Lower leg skin (tissue), 4 donors: ENCODE results near the gene CT45A8. TPM values are rescaled to one million over a fixed set of nuclear protein-coding genes. Genes with fewer than 3 reads are reported as not detected.

Experiments used
- total RNA-seq, 4 donors: library from RNA; depleted of rRNA; stranded (reverse); fragments of >200 nt; gene quantifications; one replicate each; pipeline ENCODE4 v1.1.0, GENCODE V29; 2016

The CT45A8 gene
- total RNA-seq, 4 donors from 2014 or later: not detected

Other genes starting within 250 kb of the CT45A8 start
- not detected for gene CT45A1, start 140.9 kb downstream of the CT45A8 start, total RNA-seq
- not detected for gene CT45A3, start 86.3 kb downstream of the CT45A8 start, total RNA-seq
- gene CT45A5, start 69.0 kb downstream of the CT45A8 start, total RNA-seq: not detected
- gene CT45A6, start 51.8 kb downstream of the CT45A8 start, total RNA-seq: not detected
- not detected for gene CT45A2, start 34.5 kb downstream of the CT45A8 start, total RNA-seq
- gene CT45A7, start 17.3 kb downstream of the CT45A8 start, total RNA-seq: not detected
- gene CT45A9, start 17.3 kb upstream of the CT45A8 start, total RNA-seq: not detected
- gene CT45A10, start 38.9 kb upstream of the CT45A8 start, total RNA-seq: not detected
- not detected for gene SAGE1, start 39.2 kb upstream of the CT45A8 start, total RNA-seq
- gene MMGT1, start 119.5 kb upstream of the CT45A8 start, total RNA-seq: 10 to 100 TPM; 17.3 to 25.3 (median 21.2) TPM
- gene SLC9A6, start 130.9 kb upstream of the CT45A8 start, total RNA-seq: 10 to 100 TPM; 11.6 to 18.1 (median 17.2) TPM